ENCODE data around the gene GP1BB. TPM values are rescaled to one million over a fixed set of nuclear protein-coding genes. Genes with fewer than 3 reads are reported as not detected.

The GP1BB gene
- total and polyA plus RNA-seq, 2 of the 13 experiments (the other 11 are each of a cell fraction or from before 2014, with no cell fraction given), result not detected

GRCh38 chr22:19723232-19723982 is at the start of gene GP1BB (continued):
- TF ChIP-seq ZBTB49 (CRISPR knock-in tag; IDR thresholded peaks at IDR 0.05; ENCODE audit: borderline replicate concordance) (no peak), RNF219 (CRISPR knock-in tag; IDR thresholded peaks at IDR 0.05) (no peak), ATF5 (CRISPR knock-in tag; IDR thresholded peaks at IDR 0.05; ENCODE audit: low read depth) (no peak; the same call in 1 of the 2 replicates), JDP2 (CRISPR knock-in tag; IDR thresholded peaks at IDR 0.05; ENCODE audit: borderline replicate concordance) (no peak; the same call in 1 of the 2 replicates), GPBP1L1 (CRISPR knock-in tag; IDR thresholded peaks at IDR 0.05) (no peak), FOXK2 (IDR thresholded peaks at IDR 0.05) (no peak), THAP7 (CRISPR knock-in tag; IDR thresholded peaks at IDR 0.05) (no peak; the same call in 1 of the 2 replicates), ZC3H13 (CRISPR knock-in tag; IDR thresholded peaks at IDR 0.05) (peak; percentile 46; the same call in 1 of the 2 replicates), THAP8 (CRISPR knock-in tag; IDR thresholded peaks at IDR 0.05; ENCODE audit: borderline replicate concordance) (no peak), ZNF546 (CRISPR knock-in tag; conservative IDR thresholded peaks at IDR 0.05) (no peak), TAF15 (IDR thresholded peaks at IDR 0.05; ENCODE audit: low read depth, low read length, poor library complexity, severe bottlenecking) (no peak)

Data from HepG2 (cell line).